Measurements from ENCODE around the gene PTTG1IP. TPM values are rescaled to one million over a fixed set of nuclear protein-coding genes. Genes with fewer than 3 reads are reported as not detected.

PTTG1IP gene
- total and polyA plus RNA-seq, 2 of the 13 experiments (the other 11 are each of a cell fraction or from before 2014, with no cell fraction given), result 161 to 700 TPM

DNA sequence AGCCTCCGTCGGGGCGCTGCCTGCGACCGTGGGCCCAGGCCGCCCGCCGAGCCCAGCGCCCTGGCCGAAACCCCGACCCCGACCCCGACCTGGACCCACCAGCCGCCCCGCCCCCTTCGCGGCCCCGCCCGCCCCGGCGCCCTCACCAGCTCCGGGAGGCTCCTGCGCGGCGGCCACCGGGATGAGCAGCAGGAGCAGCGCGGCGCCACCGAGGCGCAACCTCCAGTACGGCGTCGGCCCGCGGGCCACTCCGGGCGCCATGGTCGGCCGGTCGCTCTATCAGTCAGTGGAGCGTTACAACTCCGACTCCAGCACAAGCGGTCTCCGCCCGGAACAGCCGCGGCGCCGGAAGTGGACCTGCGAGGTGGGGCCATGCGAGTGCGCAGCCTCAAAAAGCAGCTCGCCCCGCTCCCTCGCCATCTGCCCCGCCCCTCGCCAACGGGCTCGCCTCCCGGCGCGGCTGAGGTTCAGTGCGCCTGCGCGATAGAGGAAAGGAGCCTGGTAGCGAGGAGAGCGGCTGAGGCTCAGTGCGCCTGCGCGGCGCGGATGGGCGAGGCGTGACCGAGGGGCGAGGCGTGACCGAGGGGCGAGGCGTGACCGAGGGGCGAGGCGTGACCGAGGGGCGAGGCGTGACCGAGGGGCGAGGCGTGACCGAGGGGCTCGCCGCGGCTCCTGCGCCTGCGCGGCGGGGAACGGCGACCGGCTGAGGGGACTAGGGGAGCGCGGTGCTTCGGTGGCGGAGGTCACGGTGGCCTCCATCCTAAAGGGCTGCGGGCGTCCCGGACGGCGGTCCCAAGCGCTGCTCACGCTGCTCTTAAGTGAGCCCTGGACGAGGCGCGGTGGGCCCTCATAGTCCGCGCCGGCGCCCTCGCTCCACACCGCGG lies at the start of gene PTTG1IP (continued):
- TF ChIP-seq, protein P1, sequence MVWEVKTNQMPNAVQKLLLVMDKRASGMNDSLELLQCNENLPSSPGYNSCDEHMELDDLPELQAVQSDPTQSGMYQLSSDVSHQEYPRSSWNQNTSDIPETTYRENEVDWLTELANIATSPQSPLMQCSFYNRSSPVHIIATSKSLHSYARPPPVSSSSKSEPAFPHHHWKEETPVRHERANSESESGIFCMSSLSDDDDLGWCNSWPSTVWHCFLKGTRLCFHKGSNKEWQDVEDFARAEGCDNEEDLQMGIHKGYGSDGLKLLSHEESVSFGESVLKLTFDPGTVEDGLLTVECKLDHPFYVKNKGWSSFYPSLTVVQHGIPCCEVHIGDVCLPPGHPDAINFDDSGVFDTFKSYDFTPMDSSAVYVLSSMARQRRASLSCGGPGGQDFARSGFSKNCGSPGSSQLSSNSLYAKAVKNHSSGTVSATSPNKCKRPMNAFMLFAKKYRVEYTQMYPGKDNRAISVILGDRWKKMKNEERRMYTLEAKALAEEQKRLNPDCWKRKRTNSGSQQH (CRISPR knock-in tag; IDR thresholded peaks at IDR 0.05; ENCODE audit: low read depth), result no peak
- TF ChIP-seq SOX6 (IDR thresholded peaks at IDR 0.05) (no peak), SOX6 (CRISPR knock-in tag; IDR thresholded peaks at IDR 0.05) (peak; percentile 54; the same call in 1 of the 2 replicates), FUBP1 (CRISPR knock-in tag; IDR thresholded peaks at IDR 0.05; ENCODE audit: borderline replicate concordance) (no peak), CHD2 (IDR thresholded peaks at IDR 0.05; ENCODE audit: low read depth, low read length) (no peak), KLF6 (CRISPR knock-in tag; IDR thresholded peaks at IDR 0.05) (peak; percentile 68; the same call in 1 of the 2 replicates), ZNF549 (CRISPR knock-in tag; IDR thresholded peaks at IDR 0.05) (no peak), FOXP4 (CRISPR knock-in tag; IDR thresholded peaks at IDR 0.05) (peak; percentile 53; the same call in 1 of the 2 replicates), ZNF260 (CRISPR knock-in tag; IDR thresholded peaks at IDR 0.05; ENCODE audit: borderline replicate concordance, low read depth) (no peak), ZNF570 (CRISPR knock-in tag; IDR thresholded peaks at IDR 0.05; ENCODE audit: borderline replicate concordance) (no peak), BORCS8-MEF2B (CRISPR knock-in tag; IDR thresholded peaks at IDR 0.05) (peak; percentile 46; the same call in 1 of the 2 replicates), RAD21 (CRISPR knock-in tag; IDR thresholded peaks at IDR 0.05) (no peak), ZNF276 (CRISPR knock-in tag; IDR thresholded peaks at IDR 0.05; ENCODE audit: low read depth) (0 out of 2 replicates have a peak, but pooled peaks have one; percentile 31), YEATS4 (CRISPR knock-in tag; IDR thresholded peaks at IDR 0.05; ENCODE audit: borderline replicate concordance) (peak; percentile 68; the same call in 1 of the 2 replicates), IRF9 (CRISPR knock-in tag; IDR thresholded peaks at IDR 0.05; ENCODE audit: borderline replicate concordance) (no peak)
- TF ChIP-seq, protein P2, sequence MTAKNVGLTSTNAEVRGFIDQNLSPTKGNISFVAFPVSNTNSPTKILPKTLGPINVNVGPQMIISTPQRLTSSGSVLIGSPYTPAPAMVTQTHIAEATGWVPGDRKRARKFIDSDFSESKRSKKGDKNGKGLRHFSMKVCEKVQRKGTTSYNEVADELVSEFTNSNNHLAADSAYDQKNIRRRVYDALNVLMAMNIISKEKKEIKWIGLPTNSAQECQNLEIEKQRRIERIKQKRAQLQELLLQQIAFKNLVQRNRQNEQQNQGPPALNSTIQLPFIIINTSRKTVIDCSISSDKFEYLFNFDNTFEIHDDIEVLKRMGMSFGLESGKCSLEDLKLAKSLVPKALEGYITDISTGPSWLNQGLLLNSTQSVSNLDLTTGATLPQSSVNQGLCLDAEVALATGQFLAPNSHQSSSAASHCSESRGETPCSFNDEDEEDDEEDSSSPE (CRISPR knock-in tag; IDR thresholded peaks at IDR 0.05), result peak; percentile 59; the same call in 1 of the 2 replicates
- TF ChIP-seq, protein P3, sequence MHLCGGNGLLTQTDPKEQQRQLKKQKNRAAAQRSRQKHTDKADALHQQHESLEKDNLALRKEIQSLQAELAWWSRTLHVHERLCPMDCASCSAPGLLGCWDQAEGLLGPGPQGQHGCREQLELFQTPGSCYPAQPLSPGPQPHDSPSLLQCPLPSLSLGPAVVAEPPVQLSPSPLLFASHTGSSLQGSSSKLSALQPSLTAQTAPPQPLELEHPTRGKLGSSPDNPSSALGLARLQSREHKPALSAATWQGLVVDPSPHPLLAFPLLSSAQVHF (CRISPR knock-in tag; IDR thresholded peaks at IDR 0.05), result no peak

Measured in HepG2 (cell line).